GM23338 (cell line): ENCODE results near the gene MEIOC. TPM values are rescaled to one million over a fixed set of nuclear protein-coding genes. Genes with fewer than 3 reads are reported as not detected.

Source experiments
- ATAC-seq: fragments of 200-7000 bp; cut with Tn5 transposase; 3 replicates; pipeline ENCODE4 v1.9.1; 2020
- DNase-seq: peaks from one replicate; pipeline ENCODE4 v3.0.0-alpha.2; 2015; ENCODE audit warnings: low spot score
- H2AFZ ChIP-seq: fragments of 200-600 bp; sonication (generic); 2 replicates; pipeline ENCODE4 v1.8.0; 2016; ENCODE audit warnings: antibody characterized with exemption, mild to moderate bottlenecking, moderate library complexity
- H3F3A ChIP-seq: fragments of 200-600 bp; sonication (generic); replicated peaks from 2 replicates; pipeline ENCODE4 v1.8.0; 2017; ENCODE audit warnings: antibody characterized with exemption, mixed run types, low read depth
- H3K27ac ChIP-seq: fragments of 200-600 bp; sonication (generic); 2 replicates; pipeline ENCODE4 v1.6.1; 2016; ENCODE audit warnings: low read depth
- H3K27me3 ChIP-seq: fragments of 200-600 bp; sonication (generic); 2 replicates; pipeline ENCODE4 v1.8.0; 2016; ENCODE audit warnings: mild to moderate bottlenecking, mixed run types, moderate library complexity; ENCODE audit not compliant: insufficient read depth
- H3K36me3 ChIP-seq: fragments of 200-600 bp; sonication (generic); 2 replicates; pipeline ENCODE4 v1.8.0; 2016; ENCODE audit warnings: mild to moderate bottlenecking; ENCODE audit not compliant: insufficient read depth
- H3K4me1 ChIP-seq: fragments of 200-600 bp; sonication (generic); 2 replicates; pipeline ENCODE4 v1.8.0; 2016; ENCODE audit warnings: mild to moderate bottlenecking, moderate library complexity; ENCODE audit not compliant: insufficient read depth
- H3K4me2 ChIP-seq: fragments of 200-600 bp; sonication (generic); 2 replicates; pipeline ENCODE4 v1.7.1; 2017; ENCODE audit warnings: mixed run types
- H3K4me3 ChIP-seq: fragments of 200-600 bp; sonication (generic); 2 replicates; pipeline ENCODE4 v1.6.1; 2016; ENCODE audit warnings: mixed run types
- H3K79me2 ChIP-seq: fragments of 200-600 bp; sonication (generic); replicated peaks from 2 replicates; pipeline ENCODE4 v1.8.0; 2017; ENCODE audit warnings: mild to moderate bottlenecking; ENCODE audit not compliant: insufficient read depth
- H3K9me2 ChIP-seq: fragments of 200-600 bp; sonication (generic); 2 replicates; pipeline ENCODE4 v1.8.0; 2017; ENCODE audit not compliant: insufficient read depth
- H4K20me1 ChIP-seq: fragments of 200-600 bp; sonication (generic); replicated peaks from 2 replicates; pipeline ENCODE4 v1.8.0; 2017; ENCODE audit warnings: mild to moderate bottlenecking; ENCODE audit not compliant: insufficient read depth
- H3K27ac Mint-ChIP-seq: 2 replicates; pipeline ENCODE4 v1.8.0; 2020; ENCODE audit warnings: inconsistent platforms, mild to moderate bottlenecking, moderate library complexity, mixed read lengths
- H3K27me3 Mint-ChIP-seq: 3 replicates; pipeline ENCODE4 v1.8.0; 2022; ENCODE audit warnings: low read depth, mild to moderate bottlenecking, moderate library complexity, mixed read lengths, inconsistent platforms; ENCODE audit not compliant: insufficient read depth, poor library complexity
- H3K36me3 Mint-ChIP-seq: 3 replicates; pipeline ENCODE4 v1.8.0; 2021; ENCODE audit warnings: low read depth, mild to moderate bottlenecking, inconsistent platforms, moderate library complexity, mixed read lengths
- H3K4me1 Mint-ChIP-seq: 3 replicates; pipeline ENCODE4 v1.8.0; 2020; ENCODE audit warnings: mild to moderate bottlenecking, inconsistent platforms, mixed read lengths
- H3K4me3 Mint-ChIP-seq: 3 replicates; pipeline ENCODE4 v1.8.0; 2021; ENCODE audit warnings: moderate library complexity, mild to moderate bottlenecking, inconsistent platforms, mixed read lengths
- H3K9me3 Mint-ChIP-seq: 3 replicates; pipeline ENCODE4 v1.8.0; 2020; ENCODE audit warnings: moderate library complexity, mild to moderate bottlenecking, inconsistent platforms, mixed read lengths
- ZNF462 ChIP-seq: fragments of 250-450 bp; sonication (Bioruptor Pico); IDR thresholded peaks from 2 replicates; pipeline ENCODE4 v1.5.0; 2020; ENCODE audit warnings: mild to moderate bottlenecking, moderate library complexity
- polyA plus RNA-seq: library from polyadenylated mRNA; unstranded; fragments of >200 nt; fragmentation: Nextera tagmentation; extraction: Ambion mirVana; gene quantifications from 2 replicates; pipeline ENCODE4 v1.2.1, GENCODE V29; 2016
- total RNA-seq: library from RNA; depleted of rRNA; stranded (reverse); fragments of >200 nt; shearing (Covaris generic); gene quantifications from 2 replicates; pipeline ENCODE4 v1.2.3, GENCODE V29; 2014
- TF ChIP-seq, protein P1 (sequence below), 2 experiments: fragments of 200-600 bp in 1 of 2; sonication (generic) in 1 of 2; conservative IDR thresholded peaks; 2 replicates each; pipeline versions ENCODE4 v1.5.1 to v1.6.1; 2016 to 2017; ENCODE audit warnings: antibody characterized with exemption in 2 of 2, low read depth in 2 of 2, mild to moderate bottlenecking in 2 of 2, moderate library complexity in 1 of 2

The MEIOC gene
- total and polyA plus RNA-seq, 2 experiments from 2014 or later, result 2.1 to 23.8 TPM

DNA sequence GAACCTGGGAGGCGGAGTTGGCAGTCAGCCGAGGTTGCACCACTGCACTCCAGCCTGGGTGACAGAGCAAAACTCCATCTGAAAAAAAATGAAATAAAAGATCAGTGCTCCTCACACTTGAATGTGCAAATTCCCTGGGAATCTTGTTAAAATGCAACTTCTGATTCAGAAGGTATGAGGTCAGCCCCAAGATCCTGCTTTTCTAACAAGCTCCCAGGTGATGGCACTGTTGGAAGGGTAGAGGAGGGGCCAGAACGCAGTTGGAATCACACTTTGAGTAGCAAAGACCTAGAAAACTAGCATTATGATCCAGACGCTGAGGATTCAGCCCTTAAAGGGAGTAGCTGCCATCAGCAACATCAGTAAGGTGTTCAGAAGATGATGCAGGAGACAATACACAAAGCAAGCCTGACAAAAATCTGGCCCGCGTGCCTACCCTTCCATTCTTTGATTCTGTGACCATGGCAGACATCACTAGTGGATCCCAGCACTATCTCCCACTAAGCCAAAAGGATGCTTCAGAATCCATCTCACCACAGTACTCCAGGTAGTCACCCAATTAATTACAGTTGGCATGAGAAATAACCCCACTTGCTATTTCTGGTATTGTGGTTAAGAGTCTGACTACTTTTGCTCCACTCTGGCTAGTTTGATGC, 33.1 kb upstream of the MEIOC start:
- ATAC-seq, result peak; percentile 69

More for the DNA sequence above, 33.1 kb upstream of the MEIOC start:
- H3K27me3 Mint-ChIP-seq, result peaks cover 1% of the 10 kb centered on the region
- no peaks in the 10 kb centered on the region for H4K20me1 ChIP-seq
- no peaks in the 10 kb centered on the region for H3K9me2 ChIP-seq
- H3K4me1 Mint-ChIP-seq, result peaks cover 11% of the 10 kb centered on the region
- H3K9me3 Mint-ChIP-seq, result no peaks in the 10 kb centered on the region
- H2AFZ ChIP-seq, result no peak overlapping the region
- no peak overlapping the region for H3K4me2 ChIP-seq
- H3K4me3 Mint-ChIP-seq, result no peak overlapping the region
- peaks cover 7% of the 10 kb centered on the region for H3K4me1 ChIP-seq
- no peak overlapping the region for H3K27ac Mint-ChIP-seq
- no peaks in the 10 kb centered on the region for H3K27me3 ChIP-seq
- no peak overlapping the region for H3K27ac ChIP-seq
- no peaks in the 10 kb centered on the region for H3K36me3 Mint-ChIP-seq
- H3K79me2 ChIP-seq, result no peaks in the 10 kb centered on the region
- no peaks in the 10 kb centered on the region for H3K36me3 ChIP-seq
- H3K4me3 ChIP-seq, result no peak overlapping the region
- peak; percentile 70 for DNase-seq
- TF ChIP-seq, protein P1, sequence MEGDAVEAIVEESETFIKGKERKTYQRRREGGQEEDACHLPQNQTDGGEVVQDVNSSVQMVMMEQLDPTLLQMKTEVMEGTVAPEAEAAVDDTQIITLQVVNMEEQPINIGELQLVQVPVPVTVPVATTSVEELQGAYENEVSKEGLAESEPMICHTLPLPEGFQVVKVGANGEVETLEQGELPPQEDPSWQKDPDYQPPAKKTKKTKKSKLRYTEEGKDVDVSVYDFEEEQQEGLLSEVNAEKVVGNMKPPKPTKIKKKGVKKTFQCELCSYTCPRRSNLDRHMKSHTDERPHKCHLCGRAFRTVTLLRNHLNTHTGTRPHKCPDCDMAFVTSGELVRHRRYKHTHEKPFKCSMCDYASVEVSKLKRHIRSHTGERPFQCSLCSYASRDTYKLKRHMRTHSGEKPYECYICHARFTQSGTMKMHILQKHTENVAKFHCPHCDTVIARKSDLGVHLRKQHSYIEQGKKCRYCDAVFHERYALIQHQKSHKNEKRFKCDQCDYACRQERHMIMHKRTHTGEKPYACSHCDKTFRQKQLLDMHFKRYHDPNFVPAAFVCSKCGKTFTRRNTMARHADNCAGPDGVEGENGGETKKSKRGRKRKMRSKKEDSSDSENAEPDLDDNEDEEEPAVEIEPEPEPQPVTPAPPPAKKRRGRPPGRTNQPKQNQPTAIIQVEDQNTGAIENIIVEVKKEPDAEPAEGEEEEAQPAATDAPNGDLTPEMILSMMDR (conservative IDR thresholded peaks at IDR 0.05; ENCODE audit: low read depth in 2 of 2), result peak; percentile 44 to 62
- no peak for TF ChIP-seq ZNF462
- peaks cover 4% of the 10 kb centered on the region; the same call in 1 of the 2 replicates for H3F3A ChIP-seq
